HG03342 (cell line): ENCODE data around the gene ABCC4.

ENCODE experiments used
- ATAC-seq: cut with Tn5 transposase; IDR thresholded peaks from one replicate; pipeline ENCODE4 v1.9.1; 2021; ENCODE audit warnings: mild to moderate bottlenecking, moderate library complexity; ENCODE audit not compliant: unreplicated experiment

The ABCC4 gene

GRCh38 chr13:95301183-95301967 is at the start of gene ABCC4:
ABCC4 (minus strand) TSS chr13:95301451; CDS start chr13:95301314, 137 bp downstream.
- peak; percentile 84 for ATAC-seq

GRCh38 chr13:95349267-95349666 is 48.0 kb upstream of the ABCC4 start:
- no peak for ATAC-seq

- ATAC-seq: no peak
Observed at GRCh38 chr13:95343944-95344343, 42.7 kb upstream of the ABCC4 start.

DNA sequence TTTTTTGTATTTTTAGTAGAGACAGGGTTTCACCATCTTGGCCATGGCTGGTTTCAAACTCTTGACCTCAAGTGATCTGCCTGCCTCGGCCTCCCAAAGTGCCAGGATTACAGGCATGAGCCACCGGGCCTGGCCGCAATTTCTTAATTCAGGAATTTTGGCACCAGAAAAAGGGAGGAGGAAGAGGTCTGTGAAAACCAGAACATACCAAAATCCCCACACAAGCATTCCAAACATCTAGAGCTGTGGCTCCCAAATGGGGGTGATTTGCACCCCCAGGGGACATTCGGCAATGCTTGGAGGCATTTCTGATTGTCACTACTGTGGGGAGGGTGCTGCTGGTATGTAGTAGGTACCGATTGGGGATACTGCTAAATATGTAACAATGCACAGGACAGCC is 40.2 kb upstream of the ABCC4 start:
- ATAC-seq: no peak

- ATAC-seq: no peak
Observed at GRCh38 chr13:95338905-95339304, 37.7 kb upstream of the ABCC4 start.

GRCh38 chr13:95337597-95337996 is 36.3 kb upstream of the ABCC4 start:
- ATAC-seq: no peak

DNA sequence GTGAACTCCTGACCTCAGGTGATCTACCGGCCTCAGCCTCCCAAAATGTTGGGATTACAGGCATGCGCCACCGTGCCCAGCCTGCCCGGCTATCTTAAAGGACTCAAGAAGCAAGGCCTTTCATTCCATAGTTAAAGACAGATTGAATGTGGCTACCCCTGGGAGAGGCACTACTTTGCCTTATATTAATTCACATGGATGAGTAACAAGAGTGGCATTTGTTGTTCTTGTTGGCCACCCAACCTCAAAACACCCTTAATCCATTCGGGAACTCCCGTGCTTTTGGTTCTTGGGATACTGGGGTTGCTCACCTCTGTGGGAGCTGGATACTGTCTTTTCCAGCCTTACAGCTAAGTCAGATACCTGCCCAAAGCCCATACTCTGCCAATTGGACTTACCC is 34.4 kb upstream of the ABCC4 start:
- no peak for ATAC-seq

GRCh38 chr13:95328386-95328785 is 27.1 kb upstream of the ABCC4 start:
- ATAC-seq: no peak

DNA sequence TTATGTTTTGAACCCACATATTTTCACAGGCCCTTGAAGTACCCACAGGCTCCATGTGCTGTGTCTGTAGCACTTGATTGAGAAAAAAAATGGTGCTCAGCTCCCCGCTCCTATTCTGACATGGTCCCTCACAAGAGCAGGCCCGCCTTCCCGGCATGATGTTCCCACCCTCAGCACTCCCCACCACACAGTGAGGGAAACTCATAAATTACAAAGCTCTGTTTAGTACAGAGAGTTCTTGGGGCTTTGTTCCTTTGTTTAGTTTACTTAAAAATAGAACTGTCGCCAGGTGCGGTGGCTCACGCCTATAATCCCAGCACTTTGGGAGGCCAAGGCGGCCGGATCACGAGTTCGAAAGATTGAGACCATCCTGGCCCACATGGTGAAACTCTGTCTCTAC is 25.9 kb upstream of the ABCC4 start:
- ATAC-seq: no peak

GRCh38 chr13:95326695-95327094 is 25.4 kb upstream of the ABCC4 start:
- ATAC-seq: no peak

- ATAC-seq: no peak
Observed at GRCh38 chr13:95325485-95325884, 24.2 kb upstream of the ABCC4 start.

GRCh38 chr13:95323930-95324662 is 22.8 kb upstream of the ABCC4 start:
- no peak for ATAC-seq

DNA sequence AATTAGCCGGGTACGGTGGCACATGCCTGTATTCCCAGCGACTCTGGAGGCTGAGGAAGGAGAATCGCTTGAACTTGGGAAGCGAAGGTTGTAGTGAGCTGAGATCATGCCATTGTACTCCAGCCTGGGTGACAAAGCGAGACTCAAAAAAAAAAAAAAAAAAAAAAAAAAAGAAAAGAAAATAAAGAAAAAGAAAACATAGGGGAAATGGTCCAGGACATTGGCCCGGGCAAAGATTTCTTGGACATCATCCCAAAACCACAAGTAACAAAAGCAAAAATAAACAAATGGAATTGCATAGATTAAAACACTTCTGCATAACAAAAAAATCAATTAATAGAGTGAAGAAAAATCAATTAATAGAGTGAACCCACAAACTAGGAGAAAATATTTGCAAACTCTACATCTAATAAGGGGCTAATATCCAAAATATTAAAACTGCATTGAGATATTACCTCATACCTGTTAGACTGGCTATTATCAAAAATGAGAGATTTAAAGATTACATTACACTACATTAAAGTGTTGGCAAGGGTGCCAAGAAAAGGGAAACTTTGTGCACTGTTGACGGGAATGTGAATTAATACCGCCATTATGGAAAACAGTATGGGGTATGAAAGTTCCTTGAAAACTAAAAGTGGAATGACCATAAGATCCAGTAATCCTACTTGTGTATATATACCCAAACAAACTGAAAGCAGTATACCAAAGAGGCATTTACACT is 18.5 kb upstream of the ABCC4 start:
- ATAC-seq: no peak

GRCh38 chr13:95317039-95317989 is 16.1 kb upstream of the ABCC4 start:
- no peak for ATAC-seq

- ATAC-seq: no peak
Observed at GRCh38 chr13:95315752-95316151, 14.5 kb upstream of the ABCC4 start.

DNA sequence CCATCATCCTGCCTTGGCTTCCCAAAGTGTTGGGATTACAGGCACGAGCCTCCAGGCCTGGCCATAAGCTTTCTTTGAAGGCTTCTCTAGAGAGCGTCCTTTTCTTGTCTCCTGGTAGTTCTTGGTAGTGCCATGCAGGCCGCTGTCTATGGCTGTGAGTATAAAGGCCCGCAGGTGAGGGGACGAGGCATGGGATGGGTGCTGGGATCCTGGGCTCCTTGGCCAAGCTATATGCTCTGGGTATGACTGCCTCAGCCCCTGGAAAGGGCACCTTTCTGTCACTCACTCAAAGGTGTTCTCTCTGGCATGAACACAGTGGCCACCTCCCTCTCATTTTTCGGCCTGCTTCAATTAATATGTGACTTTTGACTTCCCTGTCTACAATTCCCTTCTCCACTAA is 6.3 kb upstream of the ABCC4 start:
- no peak for ATAC-seq

GRCh38 chr13:95304453-95304852 is 3.2 kb upstream of the ABCC4 start:
- ATAC-seq: no peak

DNA sequence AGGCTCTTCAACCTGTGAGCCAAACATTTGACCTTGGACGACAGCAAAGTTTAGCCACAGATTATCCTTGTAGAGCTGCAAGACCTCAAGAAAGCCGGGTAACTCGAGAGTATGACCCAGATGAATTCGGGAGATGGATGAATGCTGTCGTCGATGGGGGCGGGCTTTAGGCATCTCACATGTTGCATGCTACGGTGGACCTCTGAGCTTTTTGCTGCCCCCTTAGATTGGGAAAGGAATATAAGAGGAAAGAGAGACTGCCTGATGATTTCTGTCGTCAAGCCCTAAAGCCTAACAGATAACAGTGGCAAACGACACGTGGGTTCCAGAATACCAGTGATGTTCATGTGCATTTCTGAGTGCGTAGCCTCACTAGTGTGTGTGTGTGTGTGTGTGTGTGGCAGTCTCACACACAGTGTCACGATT is 730 bp upstream of the ABCC4 start:
- no peak for ATAC-seq

DNA sequence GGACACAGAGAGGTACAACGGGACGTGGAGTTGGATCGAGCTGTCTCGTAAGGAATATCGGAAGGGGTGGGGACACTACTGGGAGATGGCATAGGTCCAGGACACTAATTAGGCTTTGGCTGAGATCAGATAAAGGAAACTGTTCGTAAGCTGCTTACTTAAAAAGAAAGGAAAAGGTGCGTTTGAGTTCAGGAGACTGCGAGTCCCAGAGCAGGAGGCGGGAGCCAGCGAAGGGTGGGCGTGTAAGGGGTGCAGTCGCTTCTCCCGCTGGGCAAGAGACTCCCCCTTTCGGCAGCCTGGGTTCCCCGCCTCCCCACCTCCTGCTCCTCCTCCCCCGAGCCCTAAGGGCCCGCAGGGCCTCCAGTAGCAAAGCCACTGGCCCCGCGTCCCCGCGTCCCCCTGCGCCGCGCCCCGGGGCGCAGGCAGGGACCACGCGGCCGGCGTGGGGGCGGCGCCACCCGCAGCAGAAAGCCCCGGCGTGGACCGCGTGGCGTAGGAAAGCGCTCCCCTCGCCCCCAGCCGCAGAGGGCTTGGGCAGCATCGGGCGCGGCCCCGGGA is 547 bp downstream of the ABCC4 start:
- peak; percentile 39 for ATAC-seq

DNA sequence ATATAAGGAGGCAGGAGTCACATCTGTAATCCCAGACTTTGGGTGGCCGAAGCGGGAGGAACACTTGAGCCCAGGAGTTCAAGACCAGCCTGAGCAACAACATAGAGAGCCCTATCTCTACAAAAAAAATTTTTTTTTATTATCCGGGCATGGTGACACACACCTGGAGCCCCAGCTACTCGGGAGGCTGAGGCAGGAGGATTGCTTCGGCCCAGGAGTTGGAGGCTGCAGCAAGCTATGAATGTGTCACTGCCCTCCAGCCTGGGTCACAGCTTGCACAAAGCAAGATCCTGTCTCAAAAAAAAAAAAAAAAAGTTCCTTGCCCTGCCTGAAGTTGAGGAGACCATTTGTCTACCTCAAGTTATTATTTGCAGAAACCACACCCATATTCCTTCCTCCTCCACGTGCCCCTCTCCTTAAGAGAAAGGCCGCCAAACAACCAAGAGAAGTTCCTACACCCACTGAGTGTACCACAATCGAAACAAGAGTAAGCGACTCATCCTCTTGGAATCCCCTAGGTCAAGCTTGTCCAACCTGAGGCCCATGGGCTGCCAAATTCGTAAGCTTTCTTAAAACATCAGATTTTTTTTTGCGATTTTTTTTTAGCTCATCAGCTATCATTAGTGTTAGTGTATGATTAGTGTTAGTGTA is 2.2 kb downstream of the ABCC4 start:
- ATAC-seq: no peak
